NB4 (cell line): Measurements from ENCODE around the gene SLC11A1.

Source experiments
- DNase-seq: peaks from one replicate; pipeline ENCODE4 v3.0.0; 2010; ENCODE audit warnings: low read depth
- H3K4me3 ChIP-seq: one replicate; pipeline ENCODE4 v1.5.1; 2011; ENCODE audit warnings: mild to moderate bottlenecking, low read depth, low read length, moderate library complexity
- MYC ChIP-seq: IDR thresholded peaks from 2 replicates; pipeline ENCODE4 v1.6.1; 2011; ENCODE audit warnings: low read depth, low read length
- POLR2A ChIP-seq: IDR thresholded peaks from 2 replicates; pipeline ENCODE4 v1.6.1; 2011; ENCODE audit warnings: mild to moderate bottlenecking; ENCODE audit not compliant: insufficient read length; ENCODE audit errors: extremely low read depth
- TF ChIP-seq, protein P1 (sequence below): IDR thresholded peaks from one replicate; pipeline ENCODE4 v1.5.1; 2012; ENCODE audit warnings: low read depth, low read length
- TF ChIP-seq, protein P2 (sequence below): IDR thresholded peaks from 2 replicates; pipeline ENCODE4 v1.6.1; 2011; ENCODE audit warnings: low read depth, low read length

The SLC11A1 gene

DNA sequence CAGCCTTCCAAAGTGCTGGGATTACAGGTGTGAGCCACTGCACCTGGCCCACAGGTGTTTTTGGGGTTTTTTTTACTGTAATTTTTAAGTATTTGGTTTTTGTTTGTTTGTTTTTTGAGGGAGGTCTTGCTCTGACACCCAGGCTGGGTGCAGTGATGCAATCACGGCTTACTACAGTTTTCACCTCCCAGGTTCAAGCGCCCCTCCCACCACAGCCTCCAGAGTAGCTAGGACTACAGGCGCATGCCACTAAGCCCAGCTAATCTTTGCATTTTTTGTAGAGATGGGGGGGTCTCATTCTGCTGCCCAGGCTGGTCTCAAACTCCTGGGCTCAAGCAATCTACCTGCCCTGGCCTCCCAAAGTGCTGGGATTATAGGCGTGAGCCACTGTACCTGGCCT is 7.3 kb upstream of the SLC11A1 start:
- no peak overlapping the region for H3K4me3 ChIP-seq
- no peak for TF ChIP-seq POLR2A
- TF ChIP-seq, protein P1, sequence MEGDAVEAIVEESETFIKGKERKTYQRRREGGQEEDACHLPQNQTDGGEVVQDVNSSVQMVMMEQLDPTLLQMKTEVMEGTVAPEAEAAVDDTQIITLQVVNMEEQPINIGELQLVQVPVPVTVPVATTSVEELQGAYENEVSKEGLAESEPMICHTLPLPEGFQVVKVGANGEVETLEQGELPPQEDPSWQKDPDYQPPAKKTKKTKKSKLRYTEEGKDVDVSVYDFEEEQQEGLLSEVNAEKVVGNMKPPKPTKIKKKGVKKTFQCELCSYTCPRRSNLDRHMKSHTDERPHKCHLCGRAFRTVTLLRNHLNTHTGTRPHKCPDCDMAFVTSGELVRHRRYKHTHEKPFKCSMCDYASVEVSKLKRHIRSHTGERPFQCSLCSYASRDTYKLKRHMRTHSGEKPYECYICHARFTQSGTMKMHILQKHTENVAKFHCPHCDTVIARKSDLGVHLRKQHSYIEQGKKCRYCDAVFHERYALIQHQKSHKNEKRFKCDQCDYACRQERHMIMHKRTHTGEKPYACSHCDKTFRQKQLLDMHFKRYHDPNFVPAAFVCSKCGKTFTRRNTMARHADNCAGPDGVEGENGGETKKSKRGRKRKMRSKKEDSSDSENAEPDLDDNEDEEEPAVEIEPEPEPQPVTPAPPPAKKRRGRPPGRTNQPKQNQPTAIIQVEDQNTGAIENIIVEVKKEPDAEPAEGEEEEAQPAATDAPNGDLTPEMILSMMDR, result no peak
- TF ChIP-seq, protein P2, sequence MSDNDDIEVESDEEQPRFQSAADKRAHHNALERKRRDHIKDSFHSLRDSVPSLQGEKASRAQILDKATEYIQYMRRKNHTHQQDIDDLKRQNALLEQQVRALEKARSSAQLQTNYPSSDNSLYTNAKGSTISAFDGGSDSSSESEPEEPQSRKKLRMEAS, result no peak
- no peak for TF ChIP-seq MYC
- no peak for DNase-seq

DNA sequence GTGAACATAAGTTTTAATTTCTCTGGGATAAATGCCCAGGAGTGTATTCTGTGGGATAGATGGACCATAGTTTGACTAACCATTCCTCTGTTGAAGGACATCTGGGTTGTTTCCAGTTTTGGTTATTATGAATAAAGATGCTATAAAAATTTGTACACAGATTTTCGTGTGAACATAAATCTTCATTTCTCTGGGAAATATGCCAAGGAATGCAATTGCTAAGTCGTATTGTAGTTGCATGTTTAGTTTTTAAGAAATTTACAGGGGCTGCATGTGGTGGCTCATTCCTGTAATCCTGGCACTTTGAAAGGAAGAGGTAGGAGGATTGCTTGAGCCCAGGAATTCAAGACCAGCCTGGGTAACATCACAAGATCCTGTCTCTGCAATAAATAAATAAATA is 6.9 kb upstream of the SLC11A1 start:
- DNase-seq, result no peak
- H3K4me3 ChIP-seq, result no peak overlapping the region
- TF ChIP-seq, protein P1, result no peak
- TF ChIP-seq, protein P2, result no peak
- TF ChIP-seq MYC (no peak), POLR2A (no peak)

DNA sequence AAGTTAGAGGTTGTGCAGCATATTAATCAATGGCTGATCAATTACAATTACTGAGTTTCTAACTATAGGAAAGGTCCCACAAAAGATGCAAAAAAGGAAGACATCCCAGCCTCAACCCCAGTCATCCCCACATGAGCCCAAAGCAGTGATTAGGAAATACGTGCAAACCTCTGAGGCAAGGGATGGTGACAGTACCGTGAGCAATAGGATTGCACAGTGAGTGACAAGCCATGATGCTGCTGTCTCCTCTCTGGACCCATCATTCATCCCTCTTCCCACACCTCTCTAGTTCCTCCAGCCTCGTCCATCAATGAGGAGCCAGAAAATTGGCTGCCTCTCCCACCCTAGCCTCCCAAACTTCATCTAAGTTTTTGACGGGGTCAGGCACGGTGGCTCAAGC is 4.0 kb upstream of the SLC11A1 start:
- no peak overlapping the region for H3K4me3 ChIP-seq
- peak; percentile 42 for DNase-seq

DNA sequence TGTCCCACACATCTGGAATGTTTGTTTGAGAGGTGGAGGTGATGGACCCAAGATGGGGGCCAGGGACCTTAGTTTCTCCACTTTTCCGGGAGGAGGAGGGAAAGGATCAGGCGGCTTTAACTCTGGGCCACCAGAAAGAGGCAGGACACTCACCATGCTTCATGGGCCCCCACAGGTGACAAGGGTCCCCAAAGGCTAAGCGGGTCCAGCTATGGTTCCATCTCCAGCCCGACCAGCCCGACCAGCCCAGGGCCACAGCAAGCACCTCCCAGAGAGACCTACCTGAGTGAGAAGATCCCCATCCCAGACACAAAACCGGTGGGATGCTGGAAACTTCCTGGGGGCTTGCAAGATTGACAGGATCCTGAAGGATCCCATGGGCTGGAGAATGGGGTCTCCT is 712 bp downstream of the SLC11A1 start:
- DNase-seq, result no peak
- no peak for TF ChIP-seq POLR2A
- TF ChIP-seq, protein P2, result no peak
- TF ChIP-seq, protein P1, result no peak
- no peak for TF ChIP-seq MYC
- H3K4me3 ChIP-seq, result no peak overlapping the region

More for the DNA sequence above, 4.0 kb upstream of the SLC11A1 start:
- TF ChIP-seq MYC (no peak), POLR2A (no peak)
- TF ChIP-seq, protein P2, result no peak
- TF ChIP-seq, protein P1, result no peak

DNA sequence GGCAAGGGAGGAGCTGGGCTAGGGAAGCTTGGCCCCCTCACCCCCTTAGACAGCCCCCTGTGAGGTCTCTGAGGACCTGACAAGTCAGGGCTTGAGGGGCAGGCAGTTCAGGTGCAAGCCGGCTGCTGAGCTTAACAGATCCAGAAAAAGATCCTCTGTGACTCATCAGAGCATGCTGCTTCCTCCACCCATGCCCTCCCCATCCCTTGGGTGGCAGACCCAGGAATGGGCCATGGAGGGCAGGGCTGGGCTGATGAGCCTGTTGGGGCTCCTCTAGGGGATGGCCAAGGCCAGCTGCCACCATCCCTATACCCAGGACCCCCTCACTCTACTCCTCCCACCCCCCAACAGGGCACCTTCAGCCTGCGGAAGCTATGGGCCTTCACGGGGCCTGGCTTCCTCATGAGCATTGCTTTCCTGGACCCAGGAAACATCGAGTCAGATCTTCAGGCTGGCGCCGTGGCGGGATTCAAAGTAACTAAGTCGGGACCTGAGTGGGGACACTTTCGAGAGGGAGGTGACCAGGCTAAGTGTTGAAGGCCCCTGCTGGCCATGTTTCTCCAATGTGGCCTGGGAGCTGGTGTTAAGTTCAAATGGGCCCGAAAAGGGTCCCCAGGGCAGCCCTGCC is 1.9 kb downstream of the SLC11A1 start:
- H3K4me3 ChIP-seq, result no peak overlapping the region
- DNase-seq, result peak; percentile 55
- TF ChIP-seq MYC, result no peak
- TF ChIP-seq, protein P2, result no peak
- TF ChIP-seq POLR2A, result no peak
- TF ChIP-seq, protein P1, result no peak
